HepG2 (cell line): ENCODE measurements around the gene THOC6. TPM values are rescaled to one million over a fixed set of nuclear protein-coding genes. Genes with fewer than 3 reads are reported as not detected.
A peak's percentile ranks its signal among the peaks of the same experiment; 100 is the strongest.

Source experiments
- NFIC ChIP-seq: IDR thresholded peaks from 2 replicates; pipeline ENCODE4 v1.6.1; 2012; ENCODE audit warnings: mild to moderate bottlenecking, low read length, inconsistent platforms
- SIX1 ChIP-seq: sonication (generic); formaldehyde crosslinking; IDR thresholded peaks from 2 replicates; pipeline ENCODE4 v1.4.0; 2020; ENCODE audit warnings: missing genetic modification reagents, borderline replicate concordance
- TAF15 ChIP-seq: fragments of 200-400 bp; formaldehyde crosslinking; IDR thresholded peaks from one replicate; pipeline ENCODE4 v1.6.1; 2018; ENCODE audit warnings: mild to moderate bottlenecking, low read depth, low read length; ENCODE audit not compliant: poor library complexity, severe bottlenecking
- YEATS2 ChIP-seq: sonication (generic); formaldehyde crosslinking; IDR thresholded peaks from 2 replicates; pipeline ENCODE4 v1.4.0; 2020; ENCODE audit warnings: missing genetic modification reagents, borderline replicate concordance
- ZNF501 ChIP-seq: sonication (generic); formaldehyde crosslinking; IDR thresholded peaks from 2 replicates; pipeline ENCODE4 v1.5.1; 2020; ENCODE audit warnings: mild to moderate bottlenecking, moderate library complexity, missing genetic modification reagents
- polyA plus RNA-seq, 8 experiments: library from polyadenylated mRNA; depleted of rRNA in 3 of 8; stranded (reverse) in 7 of 8; unstranded in 1 of 8; fragments of >200 nt; fragmentation: Illumina TruSeq in 4 of 8; extraction: Trizol in 4 of 8; gene quantifications; 2 replicates each; pipeline versions ENCODE4 v1.2.1 to v1.2.3, GENCODE V29; 2011 to 2016; ENCODE audit warnings: low read depth in 4 of 8, missing spikeins in 1 of 8, mixed read lengths in 1 of 8; ENCODE audit not compliant: insufficient read depth in 1 of 8
- total RNA-seq, 5 experiments: library from RNA; depleted of rRNA; stranded (reverse); fragments of >200 nt; fragmentation: Illumina TruSeq; extraction: Trizol; gene quantifications; 2 replicates each; pipeline ENCODE4 v1.2.3, GENCODE V29; 2016; ENCODE audit warnings: low read depth in 1 of 5
- TF ChIP-seq, protein P1 (sequence below), 2 experiments: sonication (generic) in 1 of 2; formaldehyde crosslinking in 1 of 2; IDR thresholded peaks; 2 replicates each; pipeline versions ENCODE4 v1.6.1 to v1.9.0; 2014 to 2022; ENCODE audit warnings: antibody characterized with exemption in 1 of 2, borderline replicate concordance in 1 of 2, inconsistent platforms in 1 of 2, low read depth in 1 of 2, missing genetic modification reagents in 1 of 2
- TF ChIP-seq, protein P2 (sequence below): sonication (generic); formaldehyde crosslinking; IDR thresholded peaks from 2 replicates; pipeline ENCODE4 v1.4.0; 2020; ENCODE audit warnings: missing genetic modification reagents
- TF ChIP-seq, protein P3 (sequence below): sonication (generic); formaldehyde crosslinking; IDR thresholded peaks from 2 replicates; pipeline ENCODE4 v1.4.0; 2020; ENCODE audit warnings: missing genetic modification reagents, mild to moderate bottlenecking, borderline replicate concordance
- TF ChIP-seq, protein P4 (sequence below), 2 experiments: sonication (generic) in 1 of 2; formaldehyde crosslinking in 1 of 2; IDR thresholded peaks; 2 replicates each; pipeline versions ENCODE4 v1.4.0 to v1.6.1; 2018 to 2020; ENCODE audit warnings: missing genetic modification reagents in 2 of 2, borderline replicate concordance in 1 of 2, low read depth in 1 of 2, mild to moderate bottlenecking in 1 of 2, missing biosample characterization in 1 of 2
- TF ChIP-seq, protein P5 (sequence below), 2 experiments: sonication (generic) in 1 of 2; formaldehyde crosslinking in 1 of 2; IDR thresholded peaks; 2 replicates each; pipeline versions ENCODE4 v1.5.1 to v1.6.1; 2011 to 2020; ENCODE audit warnings: borderline replicate concordance in 1 of 2, low read depth in 1 of 2, low read length in 1 of 2, mild to moderate bottlenecking in 1 of 2, missing genetic modification reagents in 1 of 2, moderate library complexity in 1 of 2
- TF ChIP-seq, protein P6 (sequence below): sonication (generic); formaldehyde crosslinking; IDR thresholded peaks from 2 replicates; pipeline ENCODE4 v1.4.0; 2020; ENCODE audit warnings: mild to moderate bottlenecking, missing genetic modification reagents

THOC6 gene
- total and polyA plus RNA-seq, 2 of the 13 experiments (the other 11 are each of a cell fraction or from before 2014, with no cell fraction given) = 32.1 to 37.0 TPM

DNA sequence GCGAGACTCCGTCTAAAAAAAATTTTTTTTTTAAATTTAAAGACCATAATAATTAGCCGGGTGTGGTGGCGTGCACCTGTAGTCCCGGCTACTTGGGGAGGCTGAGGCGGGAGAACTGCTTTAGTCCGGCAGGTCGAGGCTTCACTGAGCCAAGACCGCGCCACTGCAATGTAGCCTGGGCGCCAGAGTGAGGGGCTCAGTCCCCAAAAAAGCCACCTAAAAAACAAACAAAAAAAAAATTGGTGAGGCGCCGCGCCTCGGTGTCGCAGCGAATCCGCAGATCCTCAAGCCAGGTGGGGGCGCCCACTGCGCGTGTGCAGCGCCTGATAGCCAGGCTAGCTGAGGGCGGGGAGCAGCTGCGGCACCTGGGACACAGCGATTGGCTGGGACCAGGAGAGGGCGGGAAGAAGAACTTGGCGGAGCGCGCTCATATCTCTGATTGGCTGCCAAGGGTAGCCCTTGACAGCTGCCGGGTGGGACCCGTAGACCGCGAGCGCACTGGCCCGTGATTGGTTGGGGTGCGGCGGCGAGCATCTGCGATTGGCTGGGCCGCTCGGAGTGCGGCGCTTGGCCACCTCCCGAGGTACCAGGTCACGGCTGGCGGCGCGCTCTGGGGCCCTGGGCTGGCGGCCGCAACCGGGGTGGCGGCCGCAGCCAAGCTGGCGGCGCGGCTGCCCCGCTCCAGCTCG is 20.1 kb upstream of the THOC6 start (continued):
- TF ChIP-seq, protein P1, sequence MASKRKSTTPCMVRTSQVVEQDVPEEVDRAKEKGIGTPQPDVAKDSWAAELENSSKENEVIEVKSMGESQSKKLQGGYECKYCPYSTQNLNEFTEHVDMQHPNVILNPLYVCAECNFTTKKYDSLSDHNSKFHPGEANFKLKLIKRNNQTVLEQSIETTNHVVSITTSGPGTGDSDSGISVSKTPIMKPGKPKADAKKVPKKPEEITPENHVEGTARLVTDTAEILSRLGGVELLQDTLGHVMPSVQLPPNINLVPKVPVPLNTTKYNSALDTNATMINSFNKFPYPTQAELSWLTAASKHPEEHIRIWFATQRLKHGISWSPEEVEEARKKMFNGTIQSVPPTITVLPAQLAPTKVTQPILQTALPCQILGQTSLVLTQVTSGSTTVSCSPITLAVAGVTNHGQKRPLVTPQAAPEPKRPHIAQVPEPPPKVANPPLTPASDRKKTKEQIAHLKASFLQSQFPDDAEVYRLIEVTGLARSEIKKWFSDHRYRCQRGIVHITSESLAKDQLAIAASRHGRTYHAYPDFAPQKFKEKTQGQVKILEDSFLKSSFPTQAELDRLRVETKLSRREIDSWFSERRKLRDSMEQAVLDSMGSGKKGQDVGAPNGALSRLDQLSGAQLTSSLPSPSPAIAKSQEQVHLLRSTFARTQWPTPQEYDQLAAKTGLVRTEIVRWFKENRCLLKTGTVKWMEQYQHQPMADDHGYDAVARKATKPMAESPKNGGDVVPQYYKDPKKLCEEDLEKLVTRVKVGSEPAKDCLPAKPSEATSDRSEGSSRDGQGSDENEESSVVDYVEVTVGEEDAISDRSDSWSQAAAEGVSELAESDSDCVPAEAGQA (IDR thresholded peaks at IDR 0.05; ENCODE audit: low read depth) = no peak
- TF ChIP-seq, protein P1 (CRISPR knock-in tag; IDR thresholded peaks at IDR 0.05; ENCODE audit: borderline replicate concordance) = no peak
- TF ChIP-seq, protein P2, sequence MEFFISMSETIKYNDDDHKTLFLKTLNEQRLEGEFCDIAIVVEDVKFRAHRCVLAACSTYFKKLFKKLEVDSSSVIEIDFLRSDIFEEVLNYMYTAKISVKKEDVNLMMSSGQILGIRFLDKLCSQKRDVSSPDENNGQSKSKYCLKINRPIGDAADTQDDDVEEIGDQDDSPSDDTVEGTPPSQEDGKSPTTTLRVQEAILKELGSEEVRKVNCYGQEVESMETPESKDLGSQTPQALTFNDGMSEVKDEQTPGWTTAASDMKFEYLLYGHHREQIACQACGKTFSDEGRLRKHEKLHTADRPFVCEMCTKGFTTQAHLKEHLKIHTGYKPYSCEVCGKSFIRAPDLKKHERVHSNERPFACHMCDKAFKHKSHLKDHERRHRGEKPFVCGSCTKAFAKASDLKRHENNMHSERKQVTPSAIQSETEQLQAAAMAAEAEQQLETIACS = peak; percentile 67
- TF ChIP-seq, protein P3, sequence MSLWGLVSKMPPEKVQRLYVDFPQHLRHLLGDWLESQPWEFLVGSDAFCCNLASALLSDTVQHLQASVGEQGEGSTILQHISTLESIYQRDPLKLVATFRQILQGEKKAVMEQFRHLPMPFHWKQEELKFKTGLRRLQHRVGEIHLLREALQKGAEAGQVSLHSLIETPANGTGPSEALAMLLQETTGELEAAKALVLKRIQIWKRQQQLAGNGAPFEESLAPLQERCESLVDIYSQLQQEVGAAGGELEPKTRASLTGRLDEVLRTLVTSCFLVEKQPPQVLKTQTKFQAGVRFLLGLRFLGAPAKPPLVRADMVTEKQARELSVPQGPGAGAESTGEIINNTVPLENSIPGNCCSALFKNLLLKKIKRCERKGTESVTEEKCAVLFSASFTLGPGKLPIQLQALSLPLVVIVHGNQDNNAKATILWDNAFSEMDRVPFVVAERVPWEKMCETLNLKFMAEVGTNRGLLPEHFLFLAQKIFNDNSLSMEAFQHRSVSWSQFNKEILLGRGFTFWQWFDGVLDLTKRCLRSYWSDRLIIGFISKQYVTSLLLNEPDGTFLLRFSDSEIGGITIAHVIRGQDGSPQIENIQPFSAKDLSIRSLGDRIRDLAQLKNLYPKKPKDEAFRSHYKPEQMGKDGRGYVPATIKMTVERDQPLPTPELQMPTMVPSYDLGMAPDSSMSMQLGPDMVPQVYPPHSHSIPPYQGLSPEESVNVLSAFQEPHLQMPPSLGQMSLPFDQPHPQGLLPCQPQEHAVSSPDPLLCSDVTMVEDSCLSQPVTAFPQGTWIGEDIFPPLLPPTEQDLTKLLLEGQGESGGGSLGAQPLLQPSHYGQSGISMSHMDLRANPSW (CRISPR knock-in tag) = no peak
- TF ChIP-seq, protein P4, sequence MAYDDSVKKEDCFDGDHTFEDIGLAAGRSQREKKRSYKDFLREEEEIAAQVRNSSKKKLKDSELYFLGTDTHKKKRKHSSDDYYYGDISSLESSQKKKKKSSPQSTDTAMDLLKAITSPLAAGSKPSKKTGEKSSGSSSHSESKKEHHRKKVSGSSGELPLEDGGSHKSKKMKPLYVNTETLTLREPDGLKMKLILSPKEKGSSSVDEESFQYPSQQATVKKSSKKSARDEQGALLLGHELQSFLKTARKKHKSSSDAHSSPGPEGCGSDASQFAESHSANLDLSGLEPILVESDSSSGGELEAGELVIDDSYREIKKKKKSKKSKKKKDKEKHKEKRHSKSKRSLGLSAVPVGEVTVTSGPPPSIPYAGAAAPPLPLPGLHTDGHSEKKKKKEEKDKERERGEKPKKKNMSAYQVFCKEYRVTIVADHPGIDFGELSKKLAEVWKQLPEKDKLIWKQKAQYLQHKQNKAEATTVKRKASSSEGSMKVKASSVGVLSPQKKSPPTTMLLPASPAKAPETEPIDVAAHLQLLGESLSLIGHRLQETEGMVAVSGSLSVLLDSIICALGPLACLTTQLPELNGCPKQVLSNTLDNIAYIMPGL (CRISPR knock-in tag; IDR thresholded peaks at IDR 0.05; ENCODE audit: borderline replicate concordance in 1 of 2, low read depth in 1 of 2) = peak; percentile 69 to 86; a peak in 2 of 4 replicates
- TF ChIP-seq, protein P5, sequence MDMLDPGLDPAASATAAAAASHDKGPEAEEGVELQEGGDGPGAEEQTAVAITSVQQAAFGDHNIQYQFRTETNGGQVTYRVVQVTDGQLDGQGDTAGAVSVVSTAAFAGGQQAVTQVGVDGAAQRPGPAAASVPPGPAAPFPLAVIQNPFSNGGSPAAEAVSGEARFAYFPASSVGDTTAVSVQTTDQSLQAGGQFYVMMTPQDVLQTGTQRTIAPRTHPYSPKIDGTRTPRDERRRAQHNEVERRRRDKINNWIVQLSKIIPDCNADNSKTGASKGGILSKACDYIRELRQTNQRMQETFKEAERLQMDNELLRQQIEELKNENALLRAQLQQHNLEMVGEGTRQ (IDR thresholded peaks at IDR 0.05; ENCODE audit: low read depth, low read length) = 0 out of 2 replicates have a peak, but pooled peaks have one; percentile 7
- TF ChIP-seq, protein P5 (CRISPR knock-in tag; IDR thresholded peaks at IDR 0.05; ENCODE audit: borderline replicate concordance) = no peak
- TF ChIP-seq, protein P6, sequence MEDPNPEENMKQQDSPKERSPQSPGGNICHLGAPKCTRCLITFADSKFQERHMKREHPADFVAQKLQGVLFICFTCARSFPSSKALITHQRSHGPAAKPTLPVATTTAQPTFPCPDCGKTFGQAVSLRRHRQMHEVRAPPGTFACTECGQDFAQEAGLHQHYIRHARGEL (CRISPR knock-in tag) = no peak
- TF ChIP-seq TAF15 (no peak), NFIC (no peak), SIX1 (no peak), YEATS2 (CRISPR knock-in tag) (peak; percentile 79; the same call in 1 of the 2 replicates), ZNF501 (peak; percentile 56; the same call in 1 of the 2 replicates)
